Skeletal muscle cell (primary cell): ENCODE results near the gene HOATZ.

Experiments used
- DNase-seq: peaks from one replicate; pipeline ENCODE4 v3.0.0-alpha.2; 2010; ENCODE audit warnings: low read depth
- H3K4me3 ChIP-seq: 2 replicates; pipeline ENCODE4 v1.5.1; 2011; ENCODE audit warnings: low read depth, mild to moderate bottlenecking, control low read depth, low read length, moderate library complexity

Gene HOATZ

DNA sequence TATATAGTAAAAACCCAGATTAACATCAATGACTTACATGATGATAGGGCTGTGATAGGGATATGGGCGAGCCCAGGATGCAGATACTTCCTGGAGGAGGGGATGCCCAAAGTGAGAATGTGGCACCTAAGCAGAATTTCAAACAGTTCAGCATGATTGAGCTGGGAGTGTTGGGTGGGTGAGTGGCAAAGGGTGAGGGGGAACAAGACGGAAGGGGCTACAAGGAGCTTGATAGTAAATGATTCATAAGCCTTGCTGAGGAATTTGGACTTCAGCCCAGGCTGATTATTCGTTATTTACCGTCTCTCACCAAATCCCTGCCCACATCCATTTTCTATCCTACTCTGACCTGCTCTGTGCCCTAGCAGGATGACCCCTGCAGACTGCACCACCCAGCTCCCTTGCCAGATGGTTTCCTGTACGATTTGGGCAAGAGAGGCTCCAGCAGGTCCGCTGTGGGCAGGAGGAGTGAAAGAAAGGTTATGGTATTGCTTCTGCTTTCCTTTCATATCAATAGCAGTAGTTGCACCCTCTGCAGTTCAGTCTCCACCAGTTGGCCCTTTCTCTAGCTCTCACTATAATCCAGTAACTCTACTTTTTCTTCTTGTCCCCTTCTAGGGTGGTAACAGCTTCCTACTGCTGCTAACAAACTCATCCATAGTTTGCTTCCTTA lies 57.4 kb downstream of the HOATZ start:
- no peak overlapping the region for H3K4me3 ChIP-seq
- no peak for DNase-seq

DNA sequence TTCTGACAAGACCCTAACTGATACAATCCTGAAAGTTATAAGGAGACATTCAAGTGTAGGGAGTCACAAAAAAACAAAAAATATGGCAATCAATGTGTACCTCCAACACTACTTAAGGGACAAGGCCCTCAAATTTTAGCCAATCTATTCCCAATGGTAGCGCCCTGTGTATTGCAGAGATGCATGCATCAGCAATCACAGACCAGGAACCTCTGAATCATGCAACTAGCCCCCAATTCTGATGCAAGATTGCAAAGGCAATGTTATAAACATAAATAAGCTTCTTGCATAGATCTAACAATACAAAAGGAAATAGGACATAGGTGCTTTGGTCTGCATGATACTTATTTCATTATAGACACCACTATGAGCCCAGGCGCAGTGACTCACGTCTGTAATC lies 58.0 kb downstream of the HOATZ start:
- no peak overlapping the region for H3K4me3 ChIP-seq
- no peak for DNase-seq

DNA sequence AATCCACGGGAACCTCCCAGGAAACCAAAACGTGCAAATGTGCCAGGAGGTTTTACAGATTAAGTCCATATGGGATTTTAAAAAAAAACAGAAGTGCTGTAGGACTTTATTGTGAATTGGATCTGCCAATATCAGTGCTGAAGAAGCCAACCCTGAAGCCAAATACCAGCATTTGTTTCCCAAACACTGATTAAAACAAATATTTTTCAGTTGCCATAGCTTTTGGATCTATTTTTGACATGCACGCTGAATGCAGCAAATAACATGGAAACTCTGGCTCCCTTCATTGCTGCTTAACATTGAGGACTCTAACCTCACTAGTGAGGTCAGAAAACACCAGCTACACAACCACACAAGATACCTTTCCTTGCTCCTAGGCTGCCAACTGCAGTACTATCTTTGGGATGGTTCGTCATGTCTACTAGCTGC lies 59.3 kb downstream of the HOATZ start:
- H3K4me3 ChIP-seq = no peak overlapping the region
- DNase-seq = no peak

DNA sequence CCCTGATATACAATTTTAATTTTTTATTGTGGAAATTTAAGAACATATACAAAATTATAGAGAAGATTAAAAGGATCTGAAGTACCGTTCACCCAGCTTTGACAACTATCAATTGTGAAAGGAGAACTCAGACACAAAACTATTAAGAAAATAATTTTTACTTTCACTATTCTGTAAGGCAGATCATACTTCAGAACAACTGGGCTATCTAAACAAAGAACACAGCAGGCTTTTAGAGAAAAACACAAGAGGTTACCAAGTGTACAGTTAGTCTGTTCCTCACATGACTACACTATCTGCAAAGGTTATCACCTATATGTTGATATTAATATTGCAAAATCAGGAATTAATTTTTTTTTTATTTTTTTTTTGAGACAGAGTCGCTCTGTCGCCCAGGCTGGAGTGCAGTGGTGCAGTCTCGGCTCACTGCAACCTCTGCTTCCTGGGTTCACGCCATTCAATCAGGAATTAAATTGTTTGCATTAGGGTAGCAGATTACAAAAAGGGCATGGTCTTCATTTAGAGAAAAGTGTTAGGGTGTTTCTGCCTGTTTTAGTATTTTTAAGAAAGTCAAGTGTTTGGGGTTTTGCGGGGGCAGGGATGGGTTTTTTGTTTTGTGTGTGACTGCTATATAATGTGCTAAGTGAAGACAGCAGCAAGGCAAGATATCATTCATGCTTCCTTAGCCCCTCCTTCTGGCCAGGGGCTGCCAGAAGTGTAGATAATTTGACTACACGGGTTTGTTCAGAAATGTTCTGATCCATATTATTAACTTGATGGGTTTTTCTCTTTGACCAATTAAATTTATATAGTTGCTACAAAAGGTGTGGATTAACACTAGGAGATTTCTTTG lies 60.0 kb downstream of the HOATZ start:
- DNase-seq = no peak
- H3K4me3 ChIP-seq = no peak overlapping the region

DNA sequence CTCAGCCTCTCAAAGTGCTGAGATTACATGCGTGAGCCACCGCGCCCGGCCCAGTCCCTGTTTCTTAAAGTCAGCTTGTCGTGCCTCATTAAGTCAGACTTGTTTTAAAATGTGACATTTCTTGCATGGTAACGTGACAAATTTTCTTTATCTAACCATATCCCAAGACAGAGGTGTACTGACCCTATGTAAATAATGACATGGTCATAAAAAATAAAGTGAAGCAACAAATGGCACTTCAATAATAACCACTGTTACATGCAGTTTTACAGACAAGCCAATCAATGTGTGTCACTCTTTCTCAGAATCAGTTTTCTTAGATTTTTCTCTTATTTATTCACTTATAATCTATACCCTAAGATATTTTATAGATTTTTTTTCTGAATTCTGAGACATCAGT lies 61.2 kb downstream of the HOATZ start:
- H3K4me3 ChIP-seq = no peak overlapping the region
- no peak for DNase-seq

DNA sequence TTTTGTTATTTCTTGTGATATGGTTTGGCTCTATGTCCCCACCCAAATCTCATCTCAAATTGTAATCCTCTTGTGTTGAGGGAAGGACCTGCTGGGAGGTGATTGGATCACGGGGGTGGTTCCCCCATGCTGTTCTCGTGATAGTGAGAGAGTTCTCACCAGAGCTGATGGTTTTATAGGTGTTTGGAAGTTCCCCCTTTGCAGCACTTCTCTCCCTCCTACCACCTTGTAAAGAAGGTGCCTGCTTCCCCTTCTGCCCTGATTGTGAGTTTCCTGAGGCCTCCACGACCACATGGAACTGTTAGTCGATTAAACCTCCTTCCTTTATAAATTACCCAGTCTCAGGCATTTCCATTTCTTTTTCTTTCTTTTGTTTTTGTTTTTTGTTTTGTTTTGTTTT lies 63.2 kb downstream of the HOATZ start:
- no peak for DNase-seq
- no peak overlapping the region for H3K4me3 ChIP-seq

DNA sequence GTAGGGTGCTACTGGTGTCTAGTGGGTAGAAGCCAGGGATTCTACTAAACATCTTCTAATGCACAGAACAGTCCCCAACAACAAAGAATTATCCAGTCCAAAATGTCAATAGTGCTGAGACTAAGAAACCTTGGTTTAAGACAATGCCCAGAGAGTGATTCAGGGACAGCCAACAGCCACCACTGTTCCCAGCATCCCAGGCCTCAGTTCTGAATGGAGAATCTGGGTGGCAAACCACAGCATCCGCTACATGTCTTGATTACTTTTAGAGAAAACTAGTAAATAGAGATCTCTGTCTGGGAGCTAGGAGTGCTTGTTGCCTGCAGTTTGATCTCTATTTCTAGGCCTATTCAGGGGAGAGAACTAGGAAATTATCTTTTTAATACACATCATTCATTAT lies 66.8 kb downstream of the HOATZ start:
- no peak for DNase-seq

DNA sequence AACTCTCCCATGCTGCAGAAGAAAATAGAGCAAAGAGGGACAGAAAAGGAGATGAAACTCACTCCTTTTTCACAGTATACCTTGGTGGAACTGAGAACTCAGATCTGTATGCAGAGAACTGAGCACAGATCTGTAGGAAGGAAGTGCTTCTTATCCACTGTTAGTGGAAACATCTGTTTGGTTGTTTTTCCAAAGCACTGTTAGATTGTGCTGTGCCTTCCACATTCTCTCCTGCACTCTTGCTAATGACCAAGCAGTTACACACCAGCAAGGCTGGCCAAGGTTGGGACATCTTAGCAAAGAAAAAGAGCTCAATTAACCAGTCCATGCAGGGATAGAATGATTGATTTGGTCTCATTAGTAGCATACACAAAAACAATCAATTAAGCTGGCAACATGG lies 67.6 kb downstream of the HOATZ start:
- no peak for DNase-seq
- H3K4me3 ChIP-seq = no peak overlapping the region

More for the DNA sequence above, 66.8 kb downstream of the HOATZ start:
- H3K4me3 ChIP-seq = no peak overlapping the region

DNA sequence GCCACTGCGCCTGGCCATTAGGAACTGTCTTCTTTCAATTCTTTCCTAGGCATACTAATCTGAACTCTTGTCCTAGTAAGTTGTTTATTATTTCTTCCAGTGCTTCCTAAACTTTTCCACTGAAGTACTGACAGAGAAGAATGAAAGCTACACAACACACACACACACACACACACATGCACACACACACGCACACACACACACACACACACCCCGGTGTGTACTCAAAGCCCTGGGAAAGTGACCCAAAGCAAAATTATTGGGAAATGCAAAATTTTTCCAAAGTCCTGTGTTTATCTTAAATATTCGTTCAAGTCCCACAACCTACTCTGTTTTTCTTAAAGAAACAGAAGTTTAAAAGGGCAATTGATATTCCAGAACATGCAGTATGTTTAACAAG lies 68.3 kb downstream of the HOATZ start:
- DNase-seq = no peak
- no peak overlapping the region for H3K4me3 ChIP-seq

DNA sequence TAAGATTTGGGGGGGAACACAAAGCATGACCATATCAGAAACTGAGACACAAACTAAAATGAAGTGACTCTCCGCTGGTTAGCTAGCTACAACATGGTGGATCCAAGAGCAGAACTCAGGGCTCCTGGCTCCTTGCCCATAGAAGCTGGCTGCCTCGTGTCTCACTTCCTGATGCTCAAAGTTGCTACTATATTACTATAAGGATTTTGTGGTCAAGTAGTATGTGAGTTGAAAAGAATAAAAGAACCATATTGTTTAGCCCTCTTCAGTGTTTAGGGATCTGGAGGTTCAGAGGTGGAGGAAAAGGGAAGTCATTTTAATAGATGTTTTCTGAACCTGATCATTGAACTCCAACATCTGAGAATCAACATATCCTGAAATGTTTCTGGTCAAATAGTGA lies 70.8 kb downstream of the HOATZ start:
- DNase-seq = no peak

DNA sequence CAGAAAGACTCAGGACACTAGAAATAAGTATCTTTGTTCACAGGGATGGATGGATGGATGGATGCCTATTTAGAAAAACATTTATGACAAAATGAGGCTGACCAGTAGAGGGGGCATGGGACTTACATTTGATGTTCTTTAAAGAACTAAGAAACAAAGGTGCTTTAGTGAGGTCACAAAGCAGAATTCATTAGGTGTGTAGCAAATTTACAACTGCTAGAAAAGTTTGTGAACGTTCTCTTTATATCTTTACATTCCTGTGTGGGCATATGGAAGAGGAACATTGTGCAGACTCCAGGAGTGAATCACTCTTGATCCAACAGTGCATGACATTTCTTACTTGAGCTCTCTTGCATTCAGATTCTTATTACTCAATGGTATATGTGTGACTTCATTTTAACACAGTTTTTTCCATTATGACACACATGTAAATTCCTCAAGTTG lies 71.8 kb downstream of the HOATZ start:
- H3K4me3 ChIP-seq = no peak overlapping the region
- no peak for DNase-seq

More for the DNA sequence above, 70.8 kb downstream of the HOATZ start:
- no peak overlapping the region for H3K4me3 ChIP-seq
